PC-9 (cell line): ENCODE measurements around the gene RIMS1.

Source experiments
- EZH2 ChIP-seq: fragments of 200-600 bp; sonication (generic); IDR thresholded peaks from 2 replicates; pipeline ENCODE4 v1.8.0; 2017; ENCODE audit warnings: antibody characterized with exemption, low read depth
- TF ChIP-seq, protein P1 (sequence below): fragments of 200-600 bp; sonication (generic); conservative IDR thresholded peaks from 2 replicates; pipeline ENCODE4 v1.6.1; 2017; ENCODE audit warnings: mixed run types, antibody characterized with exemption, mild to moderate bottlenecking, moderate library complexity

DNA sequence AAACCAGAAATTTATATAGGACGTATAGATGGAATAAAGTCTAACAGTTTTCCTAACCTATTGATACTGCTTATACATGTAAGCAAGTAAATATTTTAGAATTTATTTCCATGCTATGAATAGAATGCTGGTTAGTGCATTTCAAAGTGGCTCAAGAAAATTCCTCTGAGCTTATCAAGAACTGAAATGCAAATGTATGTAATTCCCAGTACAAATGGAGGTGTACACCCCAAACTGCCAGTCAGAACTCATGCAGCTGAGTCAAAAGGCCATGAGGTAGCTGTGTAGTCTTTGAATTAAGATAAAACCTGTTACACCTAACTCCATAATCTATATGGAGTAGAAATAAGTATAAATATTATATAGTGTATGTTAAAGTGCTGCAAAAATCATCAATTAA, 503.3 kb downstream of the RIMS1 start:
- TF ChIP-seq, protein P1, sequence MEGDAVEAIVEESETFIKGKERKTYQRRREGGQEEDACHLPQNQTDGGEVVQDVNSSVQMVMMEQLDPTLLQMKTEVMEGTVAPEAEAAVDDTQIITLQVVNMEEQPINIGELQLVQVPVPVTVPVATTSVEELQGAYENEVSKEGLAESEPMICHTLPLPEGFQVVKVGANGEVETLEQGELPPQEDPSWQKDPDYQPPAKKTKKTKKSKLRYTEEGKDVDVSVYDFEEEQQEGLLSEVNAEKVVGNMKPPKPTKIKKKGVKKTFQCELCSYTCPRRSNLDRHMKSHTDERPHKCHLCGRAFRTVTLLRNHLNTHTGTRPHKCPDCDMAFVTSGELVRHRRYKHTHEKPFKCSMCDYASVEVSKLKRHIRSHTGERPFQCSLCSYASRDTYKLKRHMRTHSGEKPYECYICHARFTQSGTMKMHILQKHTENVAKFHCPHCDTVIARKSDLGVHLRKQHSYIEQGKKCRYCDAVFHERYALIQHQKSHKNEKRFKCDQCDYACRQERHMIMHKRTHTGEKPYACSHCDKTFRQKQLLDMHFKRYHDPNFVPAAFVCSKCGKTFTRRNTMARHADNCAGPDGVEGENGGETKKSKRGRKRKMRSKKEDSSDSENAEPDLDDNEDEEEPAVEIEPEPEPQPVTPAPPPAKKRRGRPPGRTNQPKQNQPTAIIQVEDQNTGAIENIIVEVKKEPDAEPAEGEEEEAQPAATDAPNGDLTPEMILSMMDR, result no peak
- no peak for TF ChIP-seq EZH2
